B cell (primary cell): ENCODE results near the gene COG3.

ENCODE experiments used
- CTCF ChIP-seq: fragments of 200-600 bp; IDR thresholded peaks from one replicate; pipeline ENCODE4 v1.8.0; 2022; ENCODE audit warnings: antibody characterized with exemption, mild to moderate bottlenecking
- EZH2 ChIP-seq: IDR thresholded peaks from 2 replicates; pipeline ENCODE4 v1.6.1; 2012; ENCODE audit warnings: borderline replicate concordance, low read depth, mild to moderate bottlenecking, moderate library complexity, low read length; ENCODE audit not compliant: insufficient read depth, poor library complexity, severe bottlenecking

DNA sequence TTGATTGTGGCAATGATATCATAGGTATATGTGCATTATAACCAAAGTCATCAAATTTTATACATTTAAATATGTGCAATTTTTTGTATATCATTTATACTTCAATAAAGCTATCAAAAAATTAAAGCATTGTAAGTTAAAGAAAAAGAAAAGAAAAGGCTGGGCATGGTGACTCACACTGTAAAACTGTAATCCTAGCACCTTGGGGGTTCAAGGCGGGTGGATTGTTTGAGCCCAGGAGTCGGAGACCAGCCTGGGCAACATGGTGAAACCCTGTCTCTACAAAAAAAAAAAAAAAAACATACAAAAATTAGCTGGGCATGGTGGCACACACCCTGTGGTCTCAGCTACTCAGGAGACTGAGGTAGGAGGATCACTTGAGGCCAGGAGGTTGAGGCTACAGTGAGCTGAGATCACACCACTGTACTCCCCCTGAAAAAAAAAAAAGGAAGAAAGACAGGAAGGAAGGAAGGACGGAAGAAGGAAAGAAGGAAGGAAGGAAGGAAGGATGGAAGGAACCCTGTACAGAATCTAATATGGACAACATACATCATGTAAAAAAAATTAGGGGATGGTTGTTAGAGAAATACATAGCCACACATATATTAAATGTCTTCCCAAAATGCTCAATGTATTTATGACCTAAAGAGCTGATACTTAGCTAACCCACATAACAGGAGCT lies 24.8 kb upstream of the COG3 start:
- TF ChIP-seq CTCF = no peak
- TF ChIP-seq EZH2 = no peak
